ENCODE measurements around the gene NFYA.
"Not testable (repeated sequence)": the region's sequence is repeated elsewhere in the genome, so short reads cannot be mapped to it uniquely, and the experiment has no call there.

Gene NFYA

DNA sequence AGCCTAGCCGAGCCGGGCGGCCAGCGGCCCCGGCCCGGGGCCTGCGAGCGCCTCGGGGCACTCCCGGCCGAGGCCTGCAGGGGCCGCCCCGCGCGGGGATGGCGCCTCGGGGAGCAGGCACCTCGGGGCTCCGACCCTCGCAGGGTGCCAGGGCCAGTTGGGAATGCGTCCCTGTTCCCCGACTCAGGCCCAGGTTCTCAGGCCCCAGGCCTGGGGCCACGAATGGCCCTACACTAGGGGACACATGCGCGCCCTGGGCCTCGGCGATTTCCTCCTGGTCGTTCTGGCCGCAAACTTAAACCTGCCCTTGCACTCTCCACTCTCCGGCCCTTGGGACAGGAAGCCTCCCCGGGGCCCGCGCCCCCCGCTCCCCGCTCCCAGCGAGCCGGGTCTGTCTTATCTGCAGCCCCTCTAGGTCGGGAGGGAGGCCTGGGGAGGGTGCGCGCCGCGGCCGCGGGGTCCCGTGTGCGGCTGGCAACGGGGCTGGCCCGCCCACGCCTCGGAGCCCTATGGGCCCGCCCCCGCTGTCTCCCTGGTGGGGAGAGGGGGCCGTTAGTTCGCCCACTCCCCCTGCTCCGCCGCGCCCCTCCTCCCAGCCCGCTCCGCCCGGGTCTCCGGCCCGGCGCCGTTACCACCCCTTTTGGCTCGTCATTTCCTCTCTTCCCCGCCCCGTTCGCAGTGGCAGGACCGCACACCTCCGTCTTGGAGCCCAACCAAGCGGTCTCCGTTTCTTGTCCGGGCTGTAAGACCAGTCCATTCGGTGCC is 611 bp downstream of the NFYA start:
- DNase-seq (ENCODE audit: low read depth) = peak; percentile 80

DNA sequence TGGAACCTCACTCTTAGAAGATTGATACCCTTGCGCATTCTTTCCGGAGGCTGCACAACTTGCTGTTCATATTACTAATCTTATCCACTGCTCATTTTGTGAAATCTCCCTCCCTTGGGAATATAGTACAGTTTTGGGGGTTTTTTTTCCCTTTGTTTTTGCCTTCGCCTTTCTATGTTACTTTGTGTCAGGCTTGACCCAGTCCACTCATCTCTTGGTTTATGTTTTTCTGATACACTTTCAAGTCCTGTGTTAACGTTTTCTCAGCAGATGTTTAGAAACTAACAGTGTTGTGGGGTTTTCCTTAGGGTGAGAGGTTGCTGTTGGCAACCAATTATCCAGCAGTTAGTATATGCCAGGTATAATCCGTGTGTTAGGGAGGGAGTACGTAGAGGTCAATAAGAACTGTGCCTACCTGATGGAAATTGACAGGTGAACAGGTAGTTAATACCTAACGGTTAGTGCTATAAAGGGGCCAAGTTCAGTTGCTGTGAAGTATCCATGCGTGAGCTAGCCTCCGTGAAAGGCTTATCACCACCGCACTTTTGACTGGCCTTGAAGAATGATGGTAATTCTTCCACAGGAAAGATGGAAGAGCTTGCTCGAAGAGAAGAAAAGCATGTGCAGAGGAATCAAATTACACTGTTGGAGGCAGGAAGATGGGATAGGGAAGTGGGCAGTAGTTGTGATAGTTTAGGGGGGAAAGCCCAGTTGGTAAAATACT is 1.4 kb downstream of the NFYA start:
- DNase-seq (ENCODE audit: low read depth) = peak; percentile 57

DNA sequence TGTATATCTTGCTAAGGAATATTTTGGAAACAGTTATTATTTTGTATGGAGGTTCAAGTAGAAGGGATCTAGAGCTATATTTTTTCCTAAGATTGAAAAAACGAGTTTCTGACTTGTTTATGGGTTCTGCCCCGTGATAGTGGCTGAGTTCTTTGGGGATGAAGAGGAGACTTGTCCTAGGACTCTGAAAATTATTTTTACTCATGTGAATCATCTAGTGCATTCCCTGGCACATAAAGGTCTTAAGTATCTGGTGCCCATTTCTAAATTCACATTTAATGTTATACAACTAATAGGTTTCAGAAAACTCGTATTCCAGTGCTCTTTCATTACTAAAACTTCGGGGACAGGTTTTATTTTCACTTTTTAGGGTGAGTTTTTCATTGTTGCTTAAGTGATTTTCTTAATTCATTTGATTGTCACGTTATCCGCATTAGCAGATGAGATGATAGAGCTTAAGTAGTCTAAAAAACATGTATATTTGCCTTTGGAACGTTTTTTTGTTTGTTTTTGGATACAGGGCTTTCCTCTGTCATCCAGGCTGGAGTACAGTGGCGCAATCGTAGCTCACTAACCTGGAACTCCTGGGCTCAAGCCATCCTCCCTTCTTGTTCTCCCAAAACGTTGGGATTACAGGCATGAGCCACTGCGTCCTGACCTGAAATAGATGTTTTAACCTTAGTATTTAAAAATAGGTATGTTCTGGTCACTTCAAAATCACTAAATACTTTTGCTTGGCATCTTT is 2.1 kb downstream of the NFYA start:
- DNase-seq (ENCODE audit: low read depth) = peak; percentile 15

DNA sequence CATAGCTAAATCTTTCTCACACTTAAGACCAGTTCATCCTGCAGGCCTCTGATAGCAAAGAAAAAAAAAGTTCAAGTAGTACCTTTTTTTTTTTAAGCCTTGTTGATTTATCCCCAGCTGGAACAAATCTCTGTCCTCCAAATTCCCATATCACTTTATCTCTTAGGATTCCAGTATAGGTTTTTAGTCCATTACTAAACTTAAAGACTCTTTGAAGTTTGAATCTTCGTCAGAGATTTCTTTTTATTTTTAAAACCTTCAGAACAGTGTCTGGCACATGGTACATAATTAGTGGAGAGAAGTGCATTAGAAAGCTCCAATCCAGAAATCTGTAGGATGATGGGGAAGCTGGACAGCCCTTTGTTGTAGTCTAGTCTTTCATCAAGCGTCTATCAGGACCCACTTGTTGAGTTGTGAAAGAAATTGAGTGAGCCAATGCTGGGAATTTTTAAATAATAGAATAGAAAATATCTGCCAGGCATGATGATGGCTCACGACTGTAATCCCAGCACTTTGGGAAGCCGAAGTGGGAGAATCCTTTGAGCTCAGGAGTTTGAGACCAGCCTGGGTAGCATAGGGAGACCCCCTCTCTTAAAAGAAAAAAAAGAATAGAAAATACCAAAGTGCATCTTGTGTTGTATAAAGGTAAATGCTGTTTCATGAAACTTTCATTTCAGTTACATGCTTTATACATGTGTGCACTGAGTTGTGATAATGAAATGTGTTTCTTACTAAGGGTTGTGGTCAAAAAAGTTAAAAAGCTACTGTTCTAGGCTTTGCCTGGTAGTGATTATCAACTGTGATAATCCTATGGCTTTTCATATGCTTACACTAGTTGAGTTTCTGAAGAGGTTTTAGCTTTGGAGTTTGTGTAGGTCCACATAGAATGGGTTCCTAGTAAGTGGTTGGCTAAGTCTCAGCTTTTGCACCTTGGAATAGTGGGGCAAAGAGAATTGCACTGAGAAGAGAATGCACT is 3.2 kb downstream of the NFYA start:
- peak; percentile 17 for DNase-seq (ENCODE audit: low read depth)

DNA sequence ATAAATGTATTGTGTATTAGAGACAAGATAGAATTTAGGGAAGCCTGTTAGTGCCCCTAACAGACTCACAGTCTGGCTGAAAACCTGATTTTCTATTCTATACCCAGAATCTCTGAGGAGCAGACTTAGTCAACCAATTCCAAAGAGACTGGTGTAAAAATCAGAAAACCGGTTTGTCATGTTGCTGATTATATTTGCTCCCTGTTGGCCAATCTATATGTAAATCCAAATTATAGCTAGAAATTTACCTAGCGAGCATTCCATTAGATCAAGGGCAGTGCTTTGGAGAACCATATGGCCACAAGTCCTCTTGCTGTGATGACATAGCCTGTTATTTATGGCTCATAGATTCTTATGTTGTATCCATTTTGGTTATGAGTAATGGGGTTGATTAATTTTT is 4.8 kb downstream of the NFYA start:
- DNase-seq (ENCODE audit: low read depth) = no peak

DNA sequence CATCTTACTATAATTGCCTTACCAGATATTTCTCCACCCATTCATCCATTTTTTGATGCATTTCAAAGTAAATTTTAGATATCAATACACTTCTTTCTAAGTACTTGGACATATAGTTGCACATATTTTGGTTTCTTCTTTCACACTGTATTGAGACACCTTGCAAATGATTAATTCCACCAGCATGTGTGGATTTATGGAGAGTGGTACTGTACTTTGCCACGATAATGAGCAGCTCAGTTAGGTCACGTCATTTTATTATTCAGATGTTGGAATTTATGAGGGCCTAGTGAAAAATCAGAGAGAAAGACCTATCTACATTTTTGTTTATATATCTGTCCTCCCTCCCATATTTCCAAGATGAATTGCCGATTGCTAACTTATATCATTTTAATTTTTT is 5.3 kb downstream of the NFYA start:
- DNase-seq (ENCODE audit: low read depth) = no peak

DNA sequence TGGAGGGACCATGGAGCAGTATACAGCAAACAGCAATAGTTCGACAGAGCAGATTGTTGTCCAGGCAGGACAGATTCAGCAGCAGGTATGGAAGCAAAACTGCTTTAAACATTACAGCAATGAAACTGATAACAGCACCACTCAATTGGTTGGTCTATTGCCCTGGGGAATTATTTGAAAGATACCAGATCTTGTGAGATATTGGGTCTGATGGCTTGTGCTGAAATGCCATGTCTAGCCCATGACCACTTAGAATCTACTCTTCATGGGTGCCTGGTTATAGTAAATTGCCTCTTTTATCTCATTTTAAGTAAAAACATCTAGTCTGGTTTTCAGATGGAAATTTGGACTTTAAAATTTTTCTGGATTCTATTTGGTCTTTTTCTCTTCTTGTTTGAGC is 6.3 kb downstream of the NFYA start:
- no peak for DNase-seq (ENCODE audit: low read depth)

DNA sequence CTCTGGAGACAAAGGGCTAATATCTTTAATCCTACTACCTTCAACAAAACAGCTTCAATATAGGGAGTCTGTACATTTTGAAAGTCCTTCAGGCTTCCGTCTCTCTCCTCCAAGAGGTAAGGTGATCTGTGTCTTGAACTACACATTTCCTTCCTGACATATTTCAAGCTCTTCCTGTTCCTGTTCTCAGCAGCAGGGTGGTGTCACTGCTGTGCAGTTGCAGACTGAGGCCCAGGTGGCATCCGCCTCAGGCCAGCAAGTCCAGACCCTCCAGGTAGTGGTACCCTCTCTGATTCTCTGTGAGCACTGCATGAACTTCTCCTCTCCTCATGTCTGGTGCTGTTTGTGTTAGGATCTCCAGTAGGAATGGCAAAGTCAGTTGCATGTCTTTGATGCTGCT is 7.8 kb downstream of the NFYA start:
- no peak for DNase-seq (ENCODE audit: low read depth)

DNA sequence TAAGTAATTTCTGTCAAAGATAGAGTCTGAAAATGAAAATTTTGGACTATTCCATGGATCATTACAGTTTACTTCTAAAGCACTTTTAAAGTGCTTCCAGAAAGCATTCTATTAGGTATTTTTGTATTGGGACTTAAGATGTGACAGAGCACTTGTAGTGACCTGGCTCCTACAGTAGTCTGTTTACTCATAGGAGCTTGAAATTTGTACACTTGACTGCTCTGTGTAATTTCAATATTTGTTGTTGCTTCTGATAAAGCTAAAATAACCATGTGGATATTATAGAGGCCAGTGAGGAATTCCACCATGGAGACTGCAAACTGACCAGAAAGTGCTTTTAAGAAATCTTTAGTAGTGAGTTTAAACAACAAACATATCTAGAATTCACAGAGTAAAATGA is 10.3 kb downstream of the NFYA start:
- DNase-seq (ENCODE audit: low read depth) = no peak

DNA sequence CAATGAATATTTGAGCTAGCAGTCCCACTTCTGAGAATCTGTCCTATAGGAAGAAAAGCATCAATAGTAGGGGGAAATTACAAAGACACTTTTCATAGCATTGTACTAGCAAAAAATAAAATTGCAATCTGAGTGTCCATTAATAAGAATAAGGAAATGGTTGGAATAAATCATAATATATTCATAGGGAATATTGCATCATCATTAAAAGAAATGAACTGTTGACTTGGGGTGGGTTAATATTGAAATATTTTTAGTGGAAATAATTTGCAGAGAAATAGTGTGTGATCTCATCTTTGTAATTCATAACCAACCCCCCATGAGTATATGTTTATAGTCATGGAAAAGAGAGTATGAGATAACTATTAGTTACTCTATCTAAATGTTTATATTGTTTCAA is 12.4 kb downstream of the NFYA start:
- no peak for DNase-seq (ENCODE audit: low read depth)

DNA sequence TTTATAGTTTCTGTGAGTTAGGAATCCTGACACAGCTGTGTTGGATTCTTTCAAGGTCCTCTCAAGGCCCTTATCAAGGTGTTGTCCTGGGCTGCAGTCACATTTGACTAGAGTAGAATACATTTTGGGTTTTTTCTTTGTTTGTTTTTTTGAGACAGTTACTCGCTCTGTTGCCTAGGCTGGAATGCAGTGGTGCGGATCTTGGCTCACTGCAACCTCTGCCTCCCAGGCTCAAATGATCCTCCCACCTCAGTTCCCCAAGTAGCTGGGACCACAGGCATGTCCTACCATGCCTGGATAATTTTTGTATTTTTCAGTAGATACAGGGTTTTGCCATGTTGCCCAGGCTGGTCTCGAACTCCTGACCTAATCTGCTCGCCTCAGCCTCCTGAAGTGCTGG is 15.7 kb downstream of the NFYA start:
- peak; percentile 12 for DNase-seq (ENCODE audit: low read depth)

DNA sequence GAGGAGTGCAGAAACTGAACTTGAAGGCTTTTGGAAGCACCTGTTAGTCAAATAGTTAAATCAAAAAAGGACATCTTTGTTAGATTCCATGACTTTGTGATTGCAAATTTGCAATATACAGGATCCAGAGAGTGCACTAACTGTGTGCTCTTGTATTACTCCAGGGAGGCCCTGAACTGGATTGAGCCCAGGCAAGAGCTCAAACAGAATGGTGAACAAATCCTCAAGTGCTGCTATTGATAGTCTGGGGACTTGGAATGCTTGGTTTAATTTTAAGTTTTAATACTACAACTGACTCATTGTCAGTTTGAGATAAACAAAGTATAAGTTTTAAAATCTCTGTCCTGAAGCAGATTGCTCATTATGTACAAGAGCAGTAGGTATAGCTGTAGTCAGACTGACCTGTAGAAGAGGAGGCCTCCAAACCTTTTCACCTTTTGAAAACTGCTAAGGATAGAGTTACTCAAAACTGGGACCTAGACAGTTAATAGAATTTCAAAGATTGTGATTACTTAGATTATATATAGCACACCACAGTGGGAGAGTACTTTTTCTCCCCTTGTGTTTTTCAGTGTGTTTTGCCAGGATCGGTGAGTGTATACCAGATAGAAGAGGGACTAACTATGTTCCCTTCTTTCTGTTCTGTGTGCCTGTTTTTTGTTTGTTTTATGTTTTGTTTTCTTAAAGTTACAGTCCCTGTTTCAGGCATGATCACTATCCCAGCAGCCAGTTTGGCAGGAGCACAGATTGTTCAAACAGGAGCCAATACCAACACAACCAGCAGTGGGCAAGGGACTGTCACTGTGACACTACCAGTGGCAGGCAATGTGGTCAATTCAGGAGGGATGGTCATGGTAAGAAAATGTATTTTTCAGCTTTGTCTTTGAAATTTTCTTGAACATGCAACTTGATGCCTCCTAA is 18.3 kb downstream of the NFYA start:
- no peak for DNase-seq (ENCODE audit: low read depth)

DNA sequence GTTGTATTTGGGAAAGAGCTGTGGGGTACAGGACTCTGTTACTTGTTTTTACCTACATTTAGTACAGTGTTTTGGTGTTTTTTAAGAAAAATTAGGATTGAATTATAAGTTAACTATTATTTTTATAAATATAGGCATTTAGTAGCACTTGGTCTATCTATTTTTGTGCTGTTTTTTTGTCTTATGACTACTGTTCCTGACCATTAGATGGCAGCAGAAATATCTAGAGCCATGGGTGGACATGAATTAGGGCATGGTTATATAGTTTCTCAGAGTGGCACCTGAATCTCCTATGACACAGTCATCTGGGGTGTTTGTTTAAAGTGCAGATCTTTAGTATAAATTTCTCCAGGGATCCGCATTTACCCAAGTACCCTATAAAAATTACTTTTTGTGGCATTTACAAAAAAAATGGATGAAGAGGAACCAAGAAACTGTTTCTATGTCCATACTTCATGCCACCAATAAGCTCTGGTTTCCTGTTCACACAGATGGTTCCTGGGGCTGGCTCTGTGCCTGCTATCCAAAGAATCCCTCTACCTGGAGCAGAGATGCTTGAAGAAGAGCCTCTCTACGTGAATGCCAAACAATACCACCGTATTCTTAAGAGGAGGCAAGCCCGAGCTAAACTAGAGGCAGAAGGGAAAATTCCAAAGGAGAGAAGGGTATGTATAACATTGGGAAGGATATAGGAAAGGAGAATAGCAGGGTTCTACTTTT is 19.8 kb downstream of the NFYA start:
- DNase-seq (ENCODE audit: low read depth) = peak; percentile 30

DNA sequence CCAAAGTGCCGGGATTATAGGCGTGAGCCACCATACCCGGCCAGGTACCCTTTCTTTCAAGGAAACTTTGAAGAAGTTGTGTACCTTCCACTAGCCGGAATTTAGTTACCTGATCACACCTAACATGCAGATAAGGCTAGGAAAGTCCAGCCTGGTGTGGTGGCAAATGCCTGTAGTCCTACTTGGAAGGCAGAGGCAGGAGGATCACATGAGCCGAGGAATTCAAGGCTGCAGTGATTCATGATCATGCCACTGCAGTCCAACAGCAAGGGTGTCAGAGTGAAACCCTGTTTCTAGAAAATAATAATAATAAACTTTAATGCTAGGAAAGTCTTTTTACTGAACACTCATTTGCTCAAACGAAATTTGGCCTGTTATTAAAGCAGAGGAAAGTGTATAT is 21.0 kb downstream of the NFYA start:
- DNase-seq (ENCODE audit: low read depth) = peak; percentile 38

DNA sequence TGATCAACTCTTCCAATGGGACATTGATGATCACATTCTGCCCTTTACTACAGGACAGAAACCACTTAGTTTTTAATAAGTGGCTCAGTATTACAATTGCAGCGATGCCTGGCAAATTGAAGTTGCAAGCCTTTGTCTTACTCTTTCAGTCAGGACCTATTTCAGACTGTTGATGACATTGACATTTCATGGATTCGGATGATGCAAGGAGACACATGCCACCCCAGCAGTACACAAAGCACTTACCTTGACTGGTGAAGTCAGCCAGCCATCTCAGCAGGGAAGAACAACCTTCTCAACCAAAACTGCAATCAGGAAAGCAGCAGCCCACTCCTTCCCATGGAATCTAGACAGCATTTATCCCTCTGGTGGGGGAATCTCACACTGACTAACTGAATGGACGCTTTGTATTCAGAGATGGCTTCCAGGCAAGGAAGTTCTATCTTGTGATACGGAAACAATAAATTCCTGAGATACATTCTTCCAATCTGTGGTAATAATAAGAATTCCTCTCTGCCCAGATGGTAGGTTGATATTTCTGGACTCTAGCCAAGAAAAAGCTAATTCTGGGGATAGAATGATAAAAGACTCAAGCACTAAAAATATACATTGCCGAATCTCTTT is 24.8 kb downstream of the NFYA start:
- DNase-seq (ENCODE audit: low read depth) = peak; percentile 51

DNA sequence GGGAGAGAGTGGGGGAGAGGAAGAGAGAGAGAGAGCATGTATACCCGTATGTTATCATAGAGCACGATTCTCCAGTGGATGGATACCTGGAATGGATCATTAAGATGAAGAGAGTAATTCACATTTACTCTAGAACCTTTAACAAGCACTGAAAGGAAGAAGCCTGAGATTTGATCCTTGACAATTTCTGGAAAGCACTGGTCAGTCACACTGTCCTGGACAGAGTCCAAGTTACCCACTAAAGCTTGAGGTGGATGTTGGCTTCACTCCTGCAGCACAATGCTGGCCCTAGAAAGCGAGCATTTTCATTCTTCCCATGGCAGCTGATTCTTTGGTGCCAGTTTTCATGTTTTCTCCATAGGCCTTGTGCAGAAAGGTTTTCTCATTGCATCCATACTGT is 25.6 kb downstream of the NFYA start:
- DNase-seq (ENCODE audit: low read depth) = no peak

DNA sequence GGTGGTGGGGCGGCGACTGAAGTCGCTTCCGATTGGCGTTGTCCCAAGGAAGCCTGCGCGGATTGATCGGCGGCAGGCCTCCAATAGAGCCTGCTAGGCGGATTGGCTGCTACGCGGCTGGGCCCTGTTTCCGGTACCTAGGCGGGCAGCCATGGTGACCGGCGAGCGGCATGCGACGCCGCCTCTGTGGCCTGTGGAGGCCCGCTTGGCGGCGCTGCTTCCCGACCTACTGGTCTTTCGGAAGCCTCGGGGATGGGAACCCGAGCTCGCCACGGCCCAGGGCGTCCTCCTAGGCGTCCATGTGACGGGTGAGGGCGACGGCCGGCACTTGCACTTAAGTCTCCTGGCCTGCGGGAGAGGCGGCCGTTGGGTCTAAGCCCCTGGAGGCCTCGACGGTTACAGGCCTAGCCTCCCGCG is 28.1 kb downstream of the NFYA start:
- no peak for DNase-seq (ENCODE audit: low read depth)

DNA sequence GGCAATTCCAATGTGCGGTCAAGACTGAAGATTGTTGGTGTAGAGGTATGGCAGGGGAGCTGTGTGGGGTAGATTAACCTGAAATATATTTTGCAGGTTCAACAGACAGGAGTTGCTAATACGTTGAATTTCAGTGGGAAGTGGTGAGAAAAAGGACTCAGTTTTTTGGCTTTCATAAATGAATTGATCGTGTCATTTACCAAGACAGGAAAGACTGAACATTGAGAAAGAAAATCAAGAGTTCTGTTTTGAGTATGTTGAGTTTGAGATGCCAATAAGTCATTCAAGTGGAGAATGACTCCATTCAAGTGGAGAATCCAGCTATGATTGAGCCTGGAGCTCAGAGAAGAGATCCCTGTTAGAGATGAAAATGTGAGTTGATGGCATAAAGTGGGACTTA is 31.1 kb downstream of the NFYA start:
- DNase-seq (ENCODE audit: low read depth) = no peak

DNA sequence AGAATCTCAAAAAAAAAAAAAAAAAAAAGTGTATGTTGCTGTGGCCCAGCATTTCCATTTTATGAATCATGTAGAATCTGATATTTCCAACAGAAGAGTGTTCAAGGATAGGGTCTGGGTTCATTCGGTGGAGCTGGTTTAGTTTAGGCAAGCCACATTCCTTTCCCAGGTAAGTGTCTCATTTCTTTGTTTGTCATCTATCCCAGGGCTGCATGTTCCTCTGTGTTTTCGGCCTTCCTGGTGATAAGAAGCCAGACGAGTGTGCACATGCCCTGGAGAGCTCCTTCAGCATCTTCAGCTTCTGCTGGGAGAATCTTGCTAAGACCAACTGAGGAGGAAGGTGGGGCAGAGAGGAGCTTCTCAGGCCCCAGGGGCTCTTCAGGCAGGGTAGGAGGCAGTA is 38.2 kb downstream of the NFYA start:
- DNase-seq (ENCODE audit: low read depth) = no peak

DNA sequence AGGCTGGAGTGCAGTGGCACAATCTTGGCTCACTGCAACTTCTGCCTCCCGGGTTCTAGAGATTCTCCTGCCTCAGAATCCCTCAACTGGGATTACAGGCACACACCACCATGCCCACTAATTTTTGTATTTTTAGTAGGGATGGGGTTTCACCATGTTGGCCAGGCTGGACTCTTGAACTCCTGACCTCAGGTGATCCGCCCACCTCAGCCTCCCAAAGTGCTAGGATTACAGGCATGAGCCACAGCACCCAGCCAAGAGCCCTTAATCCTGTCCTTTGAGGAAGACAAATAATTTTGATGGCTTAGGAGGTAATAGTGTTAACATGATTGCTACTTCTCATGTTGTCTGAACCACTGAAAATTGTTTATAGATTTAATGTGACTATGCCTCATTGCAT is 42.3 kb downstream of the NFYA start:
- not testable (repeated sequence) for DNase-seq (ENCODE audit: low read depth)

Data from amniotic epithelial cell (primary cell).